Colonic mucosa (tissue), 4 donors: Measurements from ENCODE around the gene RYK. TPM values are rescaled to one million over a fixed set of nuclear protein-coding genes. Genes with fewer than 3 reads are reported as not detected.
"Not testable (repeated sequence)": the region's sequence is repeated elsewhere in the genome, so short reads cannot be mapped to it uniquely, and the experiment has no call there.

Experiments used
- DNase-seq: peaks from one replicate; pipeline ENCODE4 v3.0.0-alpha.2; 2020
- H3K27ac ChIP-seq: fragments of 200-600 bp; one replicate; pipeline ENCODE4 v1.8.0; 2021
- H3K27me3 ChIP-seq: fragments of 200-600 bp; one replicate; pipeline ENCODE4 v1.8.0; 2021
- H3K36me3 ChIP-seq: fragments of 200-600 bp; one replicate; pipeline ENCODE4 v1.8.0; 2021
- H3K4me1 ChIP-seq: fragments of 200-600 bp; one replicate; pipeline ENCODE4 v1.8.0; 2021; ENCODE audit warnings: mild to moderate bottlenecking
- H3K4me3 ChIP-seq: fragments of 200-600 bp; one replicate; pipeline ENCODE4 v1.8.0; 2021
- H3K9ac ChIP-seq, 2 donors: one replicate each; pipeline ENCODE4 v1.7.0; 2013; ENCODE audit warnings: control low read depth in 2 of 2, low read depth in 2 of 2, low read length in 2 of 2
- H3K9me3 ChIP-seq: fragments of 200-600 bp; one replicate; pipeline ENCODE4 v1.8.0; 2021
- CTCF ChIP-seq: fragments of 200-600 bp; IDR thresholded peaks from one replicate; pipeline ENCODE4 v1.8.0; 2022; ENCODE audit warnings: antibody characterized with exemption, mild to moderate bottlenecking
- intact Hi-C: fragments of 100-400 bp; cut with DNase I; formaldehyde crosslinking; loops from one replicate; pipeline ENCODE4 v1.14.1; 2022
- total RNA-seq, 2 donors: library from RNA; stranded (reverse); fragmentation: NEBNext Ultra II Directional in 1 of 2; extraction: Animal tissue kit (Norgen Biotek cat#: 25700) in 1 of 2; gene quantifications; one replicate each; pipeline ENCODE4 v1.2.1, GENCODE V29; 2021
- donor health status: healthy.
- donor health status: DM: no; HTN: no; CAD: no.
- donor health status: DM: no; HTN: no; CAD: no.

The RYK gene
- total RNA-seq, 2 donors from 2014 or later, result 30.7 to 40.6 TPM

GRCh38 chr3:134282659-134283047 lies 32.0 kb upstream of the RYK start:
- no peak overlapping the region for H3K9ac ChIP-seq
- no peaks in the 10 kb centered on the region for H3K4me1 ChIP-seq
- H3K27me3 ChIP-seq, result no peaks in the 10 kb centered on the region
- no peak overlapping the region for H3K27ac ChIP-seq
- TF ChIP-seq CTCF, result no peak
- no peaks in the 10 kb centered on the region for H3K9me3 ChIP-seq
- H3K36me3 ChIP-seq, result no peaks in the 10 kb centered on the region
- intact Hi-C loops, result no loop called here
- no peak overlapping the region for H3K4me3 ChIP-seq
- no peak for DNase-seq

GRCh38 chr3:134281912-134282658 lies 31.4 kb upstream of the RYK start:
- no peaks in the 10 kb centered on the region for H3K27me3 ChIP-seq
- no peaks in the 10 kb centered on the region for H3K9me3 ChIP-seq
- intact Hi-C loops, result no loop called here
- no peak overlapping the region for H3K4me3 ChIP-seq
- TF ChIP-seq CTCF, result no peak
- no peak overlapping the region for H3K9ac ChIP-seq
- H3K36me3 ChIP-seq, result no peaks in the 10 kb centered on the region
- H3K27ac ChIP-seq, result no peak overlapping the region
- no peak for DNase-seq
- H3K4me1 ChIP-seq, result no peaks in the 10 kb centered on the region

GRCh38 chr3:134279466-134279865 lies 28.8 kb upstream of the RYK start:
- Histone ChIP-seq H3K9me3 (no peaks in the 10 kb centered on the region), H3K4me3 (no peak overlapping the region), H3K27me3 (no peaks in the 10 kb centered on the region), H3K36me3 (no peaks in the 10 kb centered on the region), H3K9ac (no peak overlapping the region), H3K27ac (no peak overlapping the region), H3K4me1 (no peaks in the 10 kb centered on the region)
- TF ChIP-seq CTCF, result no peak
- intact Hi-C loops, result no loop called here
- DNase-seq, result no peak

GRCh38 chr3:134277066-134277660 lies 26.5 kb upstream of the RYK start:
- H3K9ac ChIP-seq, result no peak overlapping the region
- H3K36me3 ChIP-seq, result no peaks in the 10 kb centered on the region
- no peaks in the 10 kb centered on the region for H3K4me1 ChIP-seq
- H3K27ac ChIP-seq, result no peak overlapping the region
- H3K9me3 ChIP-seq, result no peaks in the 10 kb centered on the region
- no peak for TF ChIP-seq CTCF
- H3K27me3 ChIP-seq, result no peaks in the 10 kb centered on the region
- intact Hi-C loops, result no loop called here
- no peak for DNase-seq
- no peak overlapping the region for H3K4me3 ChIP-seq

GRCh38 chr3:134276086-134276485 lies 25.4 kb upstream of the RYK start:
- no peaks in the 10 kb centered on the region for H3K36me3 ChIP-seq
- H3K27ac ChIP-seq, result no peak overlapping the region
- no peaks in the 10 kb centered on the region for H3K27me3 ChIP-seq
- no peak for TF ChIP-seq CTCF
- H3K9ac ChIP-seq, result no peak overlapping the region
- no peaks in the 10 kb centered on the region for H3K9me3 ChIP-seq
- intact Hi-C loops, result no loop called here
- DNase-seq, result no peak
- no peak overlapping the region for H3K4me3 ChIP-seq
- no peaks in the 10 kb centered on the region for H3K4me1 ChIP-seq

- H3K27me3 ChIP-seq, DNase-seq, H3K9me3 ChIP-seq, H3K4me1 ChIP-seq, intact Hi-C loops, H3K9ac ChIP-seq, H3K4me3 ChIP-seq, H3K36me3 ChIP-seq, H3K27ac ChIP-seq: not testable (repeated sequence)
These were observed 24.5 kb upstream of the RYK start for GRCh38 chr3:134275110-134275509.
